HL-60 (cell line): ENCODE results near the gene SERPINA5.

Experiments used
- DNase-seq, 2 experiments: peaks; one replicate each; pipeline ENCODE4 v3.0.0-alpha.2; 2010 to 2020; ENCODE audit warnings: low read depth in 1 of 2, low spot score in 1 of 2
- H3K27ac ChIP-seq: fragments of 250-450 bp; sonication (Bioruptor Pico); replicated peaks from 2 replicates; pipeline ENCODE4 v1.5.1; 2020; ENCODE audit warnings: mild to moderate bottlenecking, moderate library complexity
- H3K27me3 ChIP-seq: fragments of 250-450 bp; sonication (Bioruptor Pico); 2 replicates; pipeline ENCODE4 v1.5.1; 2021; ENCODE audit warnings: mild to moderate bottlenecking, moderate library complexity; ENCODE audit not compliant: insufficient read depth, poor library complexity, severe bottlenecking
- H3K4me3 ChIP-seq: replicated peaks from 2 replicates; pipeline ENCODE4 v1.5.1; 2011; ENCODE audit warnings: mild to moderate bottlenecking, control low read depth, low read length; ENCODE audit not compliant: insufficient read depth
- CTCF ChIP-seq: IDR thresholded peaks from one replicate; pipeline ENCODE4 v1.5.1; 2011; ENCODE audit warnings: low read length, control low read depth, inconsistent platforms; ENCODE audit not compliant: insufficient read depth
- GABPA ChIP-seq: IDR thresholded peaks from 2 replicates; pipeline ENCODE4 v1.6.1; 2012; ENCODE audit warnings: low read depth
- POLR2AphosphoS5 ChIP-seq: IDR thresholded peaks from 2 replicates; pipeline ENCODE4 v1.6.1; 2012; ENCODE audit warnings: low read depth
- REST ChIP-seq: IDR thresholded peaks from 2 replicates; pipeline ENCODE4 v1.6.1; 2012; ENCODE audit warnings: low read depth; ENCODE audit not compliant: insufficient replicate concordance
- SPI1 ChIP-seq: IDR thresholded peaks from 2 replicates; pipeline ENCODE4 v1.6.1; 2012; ENCODE audit warnings: low read depth, mild to moderate bottlenecking, borderline replicate concordance

The SERPINA5 gene

GRCh38 chr14:94545131-94545841, 35.9 kb upstream of the SERPINA5 start:
- Histone ChIP-seq H3K4me3 (no peak overlapping the region), H3K27me3 (no peaks in the 10 kb centered on the region), H3K27ac (no peak overlapping the region)
- TF ChIP-seq REST, result no peak
- no peak for TF ChIP-seq POLR2AphosphoS5
- no peak for TF ChIP-seq CTCF
- no peak for TF ChIP-seq GABPA
- no peak for TF ChIP-seq SPI1
- DNase-seq, result no peak

- TF ChIP-seq POLR2AphosphoS5, result no peak
- TF ChIP-seq SPI1, result no peak
- no peak for TF ChIP-seq REST
- Histone ChIP-seq H3K4me3 (no peak overlapping the region), H3K27ac (no peak overlapping the region), H3K27me3 (peaks cover under 1% of the 10 kb centered on the region)
- DNase-seq, result no peak
Measured at GRCh38 chr14:94547151-94547680, 34.0 kb upstream of the SERPINA5 start.

GRCh38 chr14:94547726-94548125, 33.5 kb upstream of the SERPINA5 start:
- peaks cover 4% of the 10 kb centered on the region for H3K27me3 ChIP-seq
- no peak overlapping the region for H3K4me3 ChIP-seq
- no peak overlapping the region for H3K27ac ChIP-seq
- no peak for DNase-seq
- TF ChIP-seq CTCF, result no peak
- TF ChIP-seq SPI1, result no peak
- TF ChIP-seq REST, result no peak
- TF ChIP-seq GABPA, result no peak
- no peak for TF ChIP-seq POLR2AphosphoS5
